PC-3 (cell line): Measurements from ENCODE around the gene ZBTB7C. TPM values are rescaled to one million over a fixed set of nuclear protein-coding genes. Genes with fewer than 3 reads are reported as not detected.

Experiments used
- ATAC-seq: fragments of 200-7000 bp; cut with Tn5 transposase; 2 replicates; pipeline ENCODE4 v1.9.1; 2020; ENCODE audit warnings: mild to moderate bottlenecking, moderate library complexity
- BruUV-seq: library from RNA; stranded (reverse); fragments of 400-500 nt; replicated peaks from 2 replicates; lab custom pipeline; 2021; lab: Mats Ljungman, UMichigan
- CTCF ChIA-PET: fragments of 300-600 bp; sonication (Branson Sonifier 250); formaldehyde crosslinking; loops from one replicate; lab custom pipeline; 2022; ENCODE audit warnings: antibody characterized with exemption; lab: Charles Lee
- POLR2A ChIA-PET: fragments of 300-600 bp; sonication (Branson Sonifier 250); formaldehyde crosslinking; loops from one replicate; lab custom pipeline; 2022; ENCODE audit warnings: antibody characterized with exemption; ENCODE audit not compliant: unreplicated experiment; lab: Charles Lee
- DNase-seq: peaks from one replicate; pipeline ENCODE4 v3.0.0-alpha.2; 2015
- H2AFZ ChIP-seq: fragments of 300-600 bp; sonication (generic); 2 replicates; pipeline ENCODE4 v1.6.0; 2016; ENCODE audit warnings: antibody characterized with exemption, low read length
- H3F3A ChIP-seq: fragments of 300-600 bp; sonication (generic); one replicate; pipeline ENCODE4 v1.6.0; 2017; ENCODE audit warnings: antibody characterized with exemption, low read length, control low read depth, mild to moderate bottlenecking; ENCODE audit not compliant: unreplicated experiment
- H3K27ac ChIP-seq: fragments of 300-600 bp; sonication (generic); 2 replicates; pipeline ENCODE4 v1.5.1; 2016; ENCODE audit warnings: mild to moderate bottlenecking, low read length
- H3K27me3 ChIP-seq: fragments of 300-600 bp; sonication (generic); 2 replicates; pipeline ENCODE4 v1.6.1; 2016; ENCODE audit warnings: low read length, mixed read lengths
- H3K36me3 ChIP-seq: fragments of 300-600 bp; sonication (generic); 2 replicates; pipeline ENCODE4 v1.6.1; 2016; ENCODE audit warnings: low read depth, mixed run types, low read length, mixed read lengths
- H3K4me1 ChIP-seq: fragments of 300-600 bp; sonication (generic); 2 replicates; pipeline ENCODE4 v1.5.1; 2016; ENCODE audit warnings: low read length; ENCODE audit not compliant: insufficient read depth
- H3K4me2 ChIP-seq: fragments of 300-600 bp; sonication (generic); 2 replicates; pipeline ENCODE4 v1.6.0; 2016; ENCODE audit warnings: low read length
- H3K4me3 ChIP-seq: fragments of 300-600 bp; sonication (generic); 2 replicates; pipeline ENCODE4 v1.5.1; 2016; ENCODE audit warnings: mild to moderate bottlenecking, low read length, mixed read lengths
- H3K79me2 ChIP-seq: fragments of 300-600 bp; sonication (generic); 2 replicates; pipeline ENCODE4 v1.6.1; 2017; ENCODE audit warnings: low read length, mixed read lengths
- H3K9ac ChIP-seq: fragments of 300-600 bp; sonication (generic); 2 replicates; pipeline ENCODE4 v1.6.0; 2016; ENCODE audit warnings: mild to moderate bottlenecking, low read length
- H3K9me2 ChIP-seq: fragments of 300-600 bp; sonication (generic); replicated peaks from 2 replicates; pipeline ENCODE4 v1.6.1; 2016; ENCODE audit warnings: mixed run types, low read length, mixed read lengths
- H3K9me3 ChIP-seq: fragments of 300-600 bp; sonication (generic); 2 replicates; pipeline ENCODE4 v1.6.1; 2016; ENCODE audit warnings: low read length, mixed read lengths
- H4K20me1 ChIP-seq: fragments of 300-600 bp; sonication (generic); 2 replicates; pipeline ENCODE4 v1.6.1; 2016; ENCODE audit warnings: low read length, mixed read lengths
- CTCF ChIP-seq: fragments of 300-600 bp; sonication (generic); conservative IDR thresholded peaks from 2 replicates; pipeline ENCODE4 v1.5.1; 2017; ENCODE audit warnings: antibody characterized with exemption, low read depth, mild to moderate bottlenecking, low read length
- EZH2 ChIP-seq: fragments of 300-600 bp; sonication (generic); IDR thresholded peaks from one replicate; pipeline ENCODE4 v1.6.1; 2017; ENCODE audit warnings: antibody characterized with exemption, mild to moderate bottlenecking, low read length; ENCODE audit not compliant: unreplicated experiment
- EZH2phosphoT487 ChIP-seq: fragments of 300-600 bp; sonication (generic); IDR thresholded peaks from 2 replicates; pipeline ENCODE4 v1.6.1; 2018; ENCODE audit warnings: mild to moderate bottlenecking, antibody characterized with exemption, low read length, borderline replicate concordance
- intact Hi-C: fragments of 100-400 bp; cut with micrococcal nuclease; formaldehyde crosslinking; loops from 2 replicates; pipeline ENCODE4 v1.9.0; 2023
- total RNA-seq: library from RNA; depleted of rRNA; stranded (reverse); fragments of >200 nt; gene quantifications from 2 replicates; pipeline ENCODE4 v1.2.3, GENCODE V29; 2014

The ZBTB7C gene
- total RNA-seq, 1 experiment from 2014 or later: 1.3 TPM

DNA sequence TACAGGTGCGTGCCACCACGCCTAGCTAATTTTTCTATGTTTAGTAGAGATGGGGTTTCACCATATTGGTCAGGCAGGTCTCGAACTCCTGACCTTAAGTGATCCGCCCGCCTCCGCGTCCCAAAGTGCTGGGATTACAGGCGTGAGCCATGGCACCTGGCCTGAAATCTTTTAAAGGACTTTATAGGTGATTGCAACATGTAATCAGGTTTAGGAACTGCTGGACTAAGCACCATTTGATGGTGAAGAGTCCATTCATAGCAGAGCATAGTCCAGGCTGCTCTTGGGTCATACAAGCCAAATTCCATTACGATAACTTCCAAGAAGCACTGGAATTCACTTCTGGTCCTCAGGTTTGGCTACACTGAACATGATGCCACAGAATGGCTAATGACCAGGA lies 278.1 kb downstream of the ZBTB7C start:
- DNase-seq (no peak), ATAC-seq (no peak)
- no peaks in the 10 kb centered on the region for H3F3A ChIP-seq
- ChIA-PET CTCF (no interaction called here), POLR2A (no interaction called here)
- H4K20me1 ChIP-seq: no peaks in the 10 kb centered on the region
- TF ChIP-seq CTCF (no peak), EZH2 (no peak), EZH2phosphoT487 (no peak)
- H3K4me1 ChIP-seq: peaks cover 15% of the 10 kb centered on the region; the same call in 1 of the 2 replicates
- H3K27me3 ChIP-seq: no peaks in the 10 kb centered on the region
- no peaks in the 10 kb centered on the region for H3K9me2 ChIP-seq
- no peaks in the 10 kb centered on the region for H3K9me3 ChIP-seq
- no TSS peak for BruUV-seq
- H3K4me2 ChIP-seq: no peak overlapping the region
- H3K9ac ChIP-seq: no peak overlapping the region
- intact Hi-C loops: loop anchor here (10.0 kb wide), 1 partner anchor 96 kb away; no protein-coding TSS in a partner anchor
- no peaks in the 10 kb centered on the region for H3K36me3 ChIP-seq
- H3K79me2 ChIP-seq: no peaks in the 10 kb centered on the region
- no peak overlapping the region for H3K4me3 ChIP-seq
- H3K27ac ChIP-seq: no peak overlapping the region
- H2AFZ ChIP-seq: no peak overlapping the region

- H3K4me1 ChIP-seq: peaks cover 15% of the 10 kb centered on the region; the same call in 1 of the 2 replicates
- no peaks in the 10 kb centered on the region for H3K9me3 ChIP-seq
- no TSS peak for BruUV-seq
- no peaks in the 10 kb centered on the region for H3K36me3 ChIP-seq
- TF ChIP-seq EZH2: no peak
- TF ChIP-seq CTCF: no peak
- no peak for TF ChIP-seq EZH2phosphoT487
- ChIA-PET POLR2A (no interaction called here), CTCF (no interaction called here)
- no peak overlapping the region for H3K4me2 ChIP-seq
- H3K9me2 ChIP-seq: no peaks in the 10 kb centered on the region
- ATAC-seq (no peak), DNase-seq (no peak)
- no peak overlapping the region for H2AFZ ChIP-seq
- intact Hi-C loops: loop anchor here (10.0 kb wide), 1 partner anchor 95 kb away; no protein-coding TSS in a partner anchor
- no peaks in the 10 kb centered on the region for H3K27me3 ChIP-seq
- no peak overlapping the region for H3K4me3 ChIP-seq
- H4K20me1 ChIP-seq: no peaks in the 10 kb centered on the region
- no peak overlapping the region for H3K9ac ChIP-seq
- H3K27ac ChIP-seq: no peak overlapping the region
- H3F3A ChIP-seq: no peaks in the 10 kb centered on the region
- no peaks in the 10 kb centered on the region for H3K79me2 ChIP-seq
These were observed 279.5 kb downstream of the ZBTB7C start for GRCh38 chr18:48129621-48130082.

GRCh38 chr18:48127606-48128005 lies 281.6 kb downstream of the ZBTB7C start:
- ChIA-PET POLR2A (no interaction called here), CTCF (no interaction called here)
- no peaks in the 10 kb centered on the region for H3K9me3 ChIP-seq
- H3K9me2 ChIP-seq: no peaks in the 10 kb centered on the region
- H3K27ac ChIP-seq: no peak overlapping the region
- H3K4me1 ChIP-seq: no peaks in the 10 kb centered on the region
- no peak overlapping the region for H2AFZ ChIP-seq
- no peaks in the 10 kb centered on the region for H3F3A ChIP-seq
- H3K9ac ChIP-seq: no peak overlapping the region
- ATAC-seq (no peak), DNase-seq (no peak)
- no peak overlapping the region for H3K4me3 ChIP-seq
- no peaks in the 10 kb centered on the region for H4K20me1 ChIP-seq
- intact Hi-C loops: no loop called here
- TF ChIP-seq CTCF (no peak), EZH2 (no peak), EZH2phosphoT487 (no peak)
- no peaks in the 10 kb centered on the region for H3K36me3 ChIP-seq
- BruUV-seq: no TSS peak
- H3K79me2 ChIP-seq: no peaks in the 10 kb centered on the region
- H3K4me2 ChIP-seq: no peak overlapping the region
- H3K27me3 ChIP-seq: no peaks in the 10 kb centered on the region
